GM18507 (cell line): ENCODE measurements around the gene RAPH1.
A peak's percentile ranks its signal among the peaks of the same experiment; 100 is the strongest.
"Not testable (repeated sequence)": the region's sequence is repeated elsewhere in the genome, so short reads cannot be mapped to it uniquely, and the experiment has no call there.

Experiments
- DNase-seq: peaks from one replicate; pipeline ENCODE4 v3.0.0; 2011; ENCODE audit warnings: low read depth; ENCODE audit not compliant: insufficient read length; ENCODE audit errors: extremely low spot score
- FAIRE-seq: peaks from 2 replicates; lab custom pipeline; 2011; peaks lifted over from hg19 to GRCh38; lab: Jason Lieb, UNC

The RAPH1 gene

DNA sequence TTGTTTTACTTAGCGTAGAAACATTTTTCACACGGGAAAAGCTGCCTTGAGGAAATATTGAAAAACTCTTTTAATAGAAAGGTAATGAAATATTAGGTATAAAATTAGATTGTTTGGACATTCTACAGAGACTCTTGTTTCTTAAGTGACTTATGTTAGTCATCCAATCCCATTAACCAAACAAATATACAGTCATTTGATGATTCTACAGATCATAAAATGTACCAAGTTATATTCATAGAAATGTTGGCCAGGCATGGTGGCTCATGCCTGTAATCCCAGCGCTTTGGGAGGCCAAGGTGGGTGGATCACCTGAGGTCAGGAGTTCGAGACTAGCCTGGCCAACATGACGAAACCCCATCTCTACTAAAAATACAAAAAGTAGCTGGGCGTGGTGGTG is 146.9 kb downstream of the RAPH1 start:
- FAIRE-seq, DNase-seq: not testable (repeated sequence)

DNA sequence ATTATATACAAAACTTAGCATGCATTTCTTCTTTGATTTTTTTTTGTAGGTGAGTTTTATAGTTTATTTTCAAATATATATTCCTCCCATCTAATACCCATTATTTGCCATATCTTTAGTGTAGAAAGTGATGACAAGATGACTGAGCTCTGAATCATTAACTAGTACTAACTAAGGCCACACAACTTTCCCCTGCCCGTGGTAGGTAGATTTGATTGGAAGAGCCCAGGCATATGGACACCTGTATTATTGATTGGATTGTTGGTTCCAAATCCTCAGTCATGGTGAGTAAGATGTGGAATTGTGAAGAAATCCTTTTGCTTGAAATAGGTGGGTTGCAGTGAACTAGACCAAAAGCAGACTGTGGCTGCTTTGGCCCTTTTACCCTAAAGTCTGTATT is 152.1 kb downstream of the RAPH1 start:
- no peak for FAIRE-seq
- no peak for DNase-seq

DNA sequence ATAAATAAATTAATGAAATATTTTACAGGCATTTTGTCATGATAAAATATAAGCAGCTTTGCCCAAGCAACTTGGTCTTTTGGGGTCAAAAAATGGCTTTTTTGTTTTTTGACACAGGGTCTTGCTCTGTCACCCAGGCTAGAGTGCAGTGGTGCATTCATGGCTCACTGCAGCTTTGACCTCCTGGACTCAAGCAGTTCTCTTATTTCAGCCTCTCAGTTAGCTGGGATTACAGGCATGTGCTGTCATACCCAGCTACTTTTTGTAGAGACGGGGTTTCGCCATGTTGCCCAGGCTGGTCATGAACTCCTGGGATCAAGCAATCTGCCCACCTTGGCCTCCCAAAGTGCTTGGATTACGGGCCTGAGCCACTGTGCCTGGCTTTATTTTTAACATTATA is 155.9 kb downstream of the RAPH1 start:
- DNase-seq (no peak), FAIRE-seq (no peak)

DNA sequence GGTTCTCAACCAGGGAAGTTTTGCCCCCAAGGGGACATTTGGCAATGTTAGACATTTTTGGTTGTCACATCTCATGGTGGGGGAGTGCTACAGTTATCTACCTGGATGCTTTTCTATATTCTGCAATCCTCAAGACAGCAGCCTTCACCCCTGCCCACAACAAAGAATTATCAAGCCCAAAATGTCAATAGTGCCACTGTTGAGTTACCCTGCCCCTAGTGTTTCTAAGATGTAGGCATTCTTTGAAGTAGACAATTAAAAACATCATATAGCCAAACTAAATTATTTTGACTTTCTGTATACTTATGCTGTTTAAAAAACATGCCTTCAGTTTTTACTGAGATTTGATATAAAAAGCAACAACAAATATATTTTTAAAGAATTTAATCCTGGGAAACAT is 158.9 kb downstream of the RAPH1 start:
- FAIRE-seq (no peak), DNase-seq (no peak)

DNA sequence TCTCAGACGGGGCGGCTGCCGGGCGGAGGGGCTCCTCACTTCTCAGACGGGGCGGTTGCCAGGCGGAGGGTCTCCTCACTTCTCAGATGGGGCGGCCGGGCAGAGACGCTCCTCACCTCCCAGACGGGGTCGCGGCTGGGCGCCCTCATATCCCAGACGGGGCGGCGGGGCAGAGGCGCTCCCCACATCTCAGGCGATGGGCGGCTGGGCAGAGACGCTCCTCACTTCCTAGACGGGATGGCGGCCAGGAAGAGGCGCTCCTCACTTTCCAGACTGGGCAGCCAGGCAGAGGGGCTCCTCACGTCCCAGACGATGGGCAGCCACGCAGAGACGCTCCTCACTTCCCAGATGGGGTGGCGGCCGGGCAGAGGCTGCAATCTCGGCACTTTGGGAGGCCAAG is 162.4 kb downstream of the RAPH1 start:
- FAIRE-seq, DNase-seq: not testable (repeated sequence)

DNA sequence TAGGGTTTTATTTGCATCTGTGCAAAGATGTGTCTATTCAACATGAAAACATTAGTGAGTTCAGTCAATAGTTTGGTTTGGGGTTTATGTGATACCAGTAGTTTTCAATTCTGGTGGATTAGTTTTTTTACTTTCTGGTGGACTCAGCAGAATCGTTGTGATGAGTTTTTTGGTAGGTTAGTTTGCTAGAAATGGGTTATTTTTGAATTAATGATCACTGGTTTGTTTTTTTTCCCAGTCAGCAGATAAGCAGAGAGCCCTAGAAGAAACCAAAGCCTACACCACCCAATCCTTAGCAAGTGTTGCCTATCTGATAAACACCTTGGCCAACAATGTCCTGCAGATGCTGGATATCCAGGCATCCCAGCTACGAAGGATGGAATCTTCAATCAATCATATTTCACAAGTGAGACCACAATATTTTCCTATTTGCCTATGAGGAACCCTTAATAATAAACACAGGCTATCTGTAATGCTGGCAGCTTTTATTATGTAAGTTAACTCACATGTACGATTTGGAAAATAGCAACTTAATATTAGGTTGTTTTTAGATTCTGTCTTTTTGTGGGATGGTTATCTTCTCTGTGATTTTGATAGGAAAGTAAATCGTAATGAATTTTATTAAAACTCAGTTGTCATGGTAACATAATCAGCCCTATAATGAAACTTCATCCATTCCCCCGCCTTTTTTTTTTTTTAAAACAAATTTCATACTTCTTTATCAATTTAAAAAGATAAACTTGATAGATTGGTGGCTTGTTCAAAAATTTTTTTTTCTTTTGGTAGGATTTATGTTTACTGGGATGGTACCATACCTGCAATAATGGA is 168.2 kb downstream of the RAPH1 start:
- FAIRE-seq (no peak), DNase-seq (no peak)

DNA sequence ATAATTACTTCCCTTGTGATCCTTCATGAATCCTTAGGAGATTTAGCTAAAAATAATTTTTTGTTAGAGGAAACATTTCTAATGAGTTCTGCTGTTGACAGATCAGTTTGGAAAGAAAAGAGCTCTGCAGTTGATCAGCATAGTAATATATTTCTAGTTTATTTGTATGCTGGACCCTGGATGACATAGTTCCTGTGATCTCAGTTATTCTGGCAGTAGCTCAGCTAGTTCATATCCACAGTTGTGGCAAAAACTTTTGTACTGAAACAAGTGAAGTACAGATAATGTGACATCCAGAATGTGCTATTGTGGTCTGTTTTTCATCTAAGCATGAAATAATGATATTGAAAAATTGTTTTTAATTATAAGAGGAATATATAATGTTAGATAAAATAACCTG is 173.2 kb downstream of the RAPH1 start:
- FAIRE-seq (no peak), DNase-seq (no peak)

DNA sequence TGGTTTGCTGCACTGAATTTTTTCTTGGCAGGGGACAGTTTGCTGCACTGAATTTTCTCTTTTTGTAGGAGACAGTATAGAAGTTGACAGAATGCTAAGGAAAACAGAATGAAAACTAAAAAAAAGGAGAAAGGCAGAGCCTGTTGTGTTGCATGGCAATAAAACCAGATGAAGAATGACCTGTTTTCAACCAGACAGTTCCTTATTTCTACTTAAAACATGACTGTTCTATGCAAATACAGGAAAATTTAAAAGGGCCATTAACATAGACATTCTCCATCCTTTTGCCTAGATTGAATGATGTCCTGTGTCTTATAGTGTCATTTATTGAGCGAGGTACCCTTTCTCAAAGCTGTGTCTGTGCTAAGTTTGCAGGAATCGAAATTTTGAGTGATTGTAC is 173.6 kb downstream of the RAPH1 start:
- DNase-seq: no peak
- FAIRE-seq: no peak

DNA sequence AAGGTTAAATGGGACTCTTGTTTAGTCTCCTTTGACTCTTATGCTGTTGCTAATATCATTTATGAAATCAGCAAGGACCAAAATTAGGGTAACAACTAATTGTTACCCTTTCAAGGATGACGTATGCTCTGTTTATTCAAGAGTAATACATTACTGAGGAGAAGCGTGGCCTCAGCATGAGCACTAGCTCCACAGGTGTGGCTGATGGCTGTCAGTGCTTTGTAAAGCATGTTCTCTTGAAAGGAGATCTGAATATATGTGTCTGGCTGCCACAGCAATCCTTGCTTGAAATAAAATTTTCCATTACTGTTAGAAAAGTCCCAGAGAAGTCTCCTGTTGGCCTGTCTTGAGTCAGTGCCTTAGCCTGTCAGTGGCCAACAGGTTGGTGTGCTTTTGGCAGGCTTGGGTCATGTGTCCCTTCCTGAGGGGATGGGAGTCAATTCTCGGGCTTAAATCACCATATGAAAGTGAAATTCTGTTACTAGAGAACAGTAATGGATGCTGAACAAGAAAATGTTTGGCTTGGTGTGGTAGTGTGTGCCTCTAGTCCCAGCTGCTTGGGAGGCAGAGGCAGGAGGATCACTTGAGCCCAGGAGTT is 174.2 kb downstream of the RAPH1 start:
- FAIRE-seq (peak; percentile 54), DNase-seq (no peak)

DNA sequence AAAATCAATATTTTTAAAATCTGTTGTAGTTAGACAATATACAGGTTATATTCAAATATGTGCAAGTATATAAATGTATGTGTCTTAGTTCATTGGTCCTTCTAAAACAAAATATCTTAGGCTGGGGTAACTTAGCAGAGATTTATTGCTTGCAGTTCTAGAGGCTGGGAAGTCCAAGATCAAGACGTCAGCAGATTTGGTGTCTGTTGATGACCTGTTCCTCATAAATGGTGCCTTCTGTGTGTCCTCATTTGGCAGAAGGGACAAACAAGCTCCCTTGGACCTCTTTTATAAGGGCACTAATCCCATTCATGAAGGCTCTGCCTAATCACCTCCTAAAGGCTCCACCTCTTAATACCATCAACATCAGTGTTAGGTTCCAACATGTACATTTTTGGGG is 175.7 kb downstream of the RAPH1 start:
- FAIRE-seq (no peak), DNase-seq (no peak)

DNA sequence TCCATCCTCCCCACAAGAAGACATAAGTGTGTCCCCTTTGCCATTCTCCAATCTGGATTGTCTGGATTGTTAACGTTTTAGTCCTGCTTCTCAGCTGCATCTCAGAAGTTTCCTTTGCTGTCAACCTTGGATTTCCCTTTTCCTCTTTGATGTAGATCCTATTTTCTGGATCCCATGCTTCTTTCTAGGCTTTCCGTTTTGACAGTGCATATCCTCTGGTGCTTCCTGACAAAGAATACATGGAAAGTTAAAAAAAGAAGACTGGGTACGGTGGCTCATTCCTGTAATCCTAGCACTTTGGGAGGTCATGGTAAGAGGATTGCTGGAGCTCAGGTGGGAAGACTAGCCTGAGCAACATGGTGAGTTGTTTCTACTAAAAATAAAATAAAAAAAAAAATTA is 180.1 kb downstream of the RAPH1 start:
- no peak for DNase-seq
- FAIRE-seq: no peak

DNA sequence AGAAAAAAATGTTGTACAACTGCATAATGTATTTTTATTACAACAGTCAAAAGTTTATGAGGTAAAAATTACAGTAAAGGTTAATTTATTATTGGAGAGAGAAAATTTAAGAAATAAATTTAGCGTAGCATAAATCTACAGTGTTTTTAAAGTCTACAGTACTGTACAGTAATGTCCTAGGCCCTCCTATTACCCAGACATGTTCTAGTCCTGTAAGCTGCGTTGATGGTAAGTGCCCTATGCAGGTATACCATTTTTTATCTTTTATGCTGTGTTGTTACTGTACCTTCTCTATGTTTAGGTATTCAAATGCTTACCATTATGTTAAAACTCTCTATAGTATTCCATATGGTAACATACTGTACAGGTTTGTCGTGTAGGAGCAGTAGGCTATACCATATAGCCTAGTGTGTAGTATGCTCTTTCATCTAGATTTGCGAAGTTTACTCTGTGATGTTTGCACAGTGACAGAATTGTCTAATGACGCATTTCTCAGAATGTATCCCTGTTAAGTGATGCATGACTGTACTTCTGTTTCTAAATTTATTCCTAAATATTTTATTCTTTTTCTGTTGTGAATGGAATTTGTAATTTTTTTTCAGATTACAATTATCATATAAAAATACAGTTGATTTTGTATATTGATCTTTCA is 182.4 kb downstream of the RAPH1 start:
- DNase-seq: no peak
- no peak for FAIRE-seq

DNA sequence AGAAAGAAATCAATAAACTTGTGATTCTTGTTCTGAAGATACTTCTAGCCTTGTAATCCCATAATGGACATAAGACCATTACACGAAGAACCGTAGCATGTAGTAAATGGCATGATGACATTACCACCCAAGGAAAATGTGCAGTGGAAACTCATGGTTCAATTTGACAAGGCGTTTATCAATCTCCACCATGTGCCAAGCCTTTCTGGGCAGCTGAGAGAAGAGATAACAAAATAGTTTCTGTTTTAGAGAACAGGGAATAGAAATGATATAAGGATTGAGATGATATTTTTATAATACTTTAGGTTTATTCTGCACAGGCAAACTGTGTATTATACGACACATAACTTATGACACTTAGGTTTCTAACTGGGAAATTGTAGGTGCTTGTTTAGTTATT is 187.7 kb downstream of the RAPH1 start:
- DNase-seq (no peak), FAIRE-seq (no peak)

DNA sequence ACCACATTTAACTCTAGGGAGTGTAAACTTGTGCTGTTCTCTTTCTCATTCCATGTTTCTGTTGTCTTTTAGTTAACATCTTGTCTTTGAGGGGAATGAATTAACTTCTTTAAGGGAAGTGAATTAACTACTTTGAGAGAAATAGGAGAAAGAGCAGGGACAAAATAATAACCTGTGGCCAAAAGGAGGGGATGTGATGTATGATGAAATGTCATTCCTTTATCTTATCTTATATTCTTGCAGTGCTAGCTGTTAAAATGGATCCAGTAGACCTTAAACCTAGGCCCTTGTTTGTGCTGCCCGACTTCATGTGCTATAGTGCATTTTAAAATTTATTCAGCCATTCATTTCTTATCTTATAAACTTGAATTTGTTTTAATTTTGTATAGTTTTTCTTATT is 188.5 kb downstream of the RAPH1 start:
- FAIRE-seq (no peak), DNase-seq (no peak)

DNA sequence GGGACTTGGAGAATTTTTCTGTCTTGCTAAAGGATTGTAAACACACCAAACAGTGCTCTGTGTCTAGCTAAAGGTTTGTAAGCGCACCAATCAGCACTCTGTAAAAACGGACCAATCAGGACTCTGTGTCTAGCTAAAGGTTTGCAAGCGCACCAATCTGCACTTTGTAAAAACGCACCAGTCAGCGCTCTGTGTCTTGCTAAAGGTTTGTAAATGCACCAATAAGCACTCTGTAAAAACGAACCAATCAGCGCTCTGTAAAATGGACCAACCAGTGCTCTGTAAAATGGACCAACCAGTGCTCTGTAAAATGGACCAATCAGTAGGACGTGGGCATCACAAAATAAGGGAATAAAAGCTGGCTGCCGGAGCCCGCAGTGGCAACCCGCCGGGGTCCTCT is 190.4 kb downstream of the RAPH1 start:
- no peak for FAIRE-seq
- DNase-seq: no peak
